DOHH2 (cell line): Measurements from ENCODE around the gene HES6.

Experiments used
- H3F3A ChIP-seq: fragments of 200-600 bp; sonication (generic), shearing (Covaris generic); 2 replicates; pipeline ENCODE4 v1.6.0; 2016; ENCODE audit warnings: antibody characterized with exemption, mild to moderate bottlenecking; ENCODE audit not compliant: control insufficient read depth, insufficient read depth
- H3K27ac ChIP-seq: fragments of 200-600 bp; sonication (generic); 2 replicates; pipeline ENCODE4 v1.5.1; 2014; ENCODE audit warnings: low read depth, mild to moderate bottlenecking, low read length, moderate library complexity
- H3K27me3 ChIP-seq: fragments of 200-600 bp; sonication (generic); 2 replicates; pipeline ENCODE4 v1.6.1; 2014; ENCODE audit warnings: mild to moderate bottlenecking, low read length, mixed read lengths; ENCODE audit not compliant: control insufficient read depth
- H3K36me3 ChIP-seq: fragments of 200-600 bp; sonication (generic); 2 replicates; pipeline ENCODE4 v1.6.1; 2014; ENCODE audit warnings: mild to moderate bottlenecking, low read length, moderate library complexity, mixed read lengths; ENCODE audit not compliant: control insufficient read depth
- H3K4me1 ChIP-seq: fragments of 200-600 bp; sonication (generic); 2 replicates; pipeline ENCODE4 v1.6.1; 2014; ENCODE audit warnings: mild to moderate bottlenecking, low read length, mixed read lengths; ENCODE audit not compliant: control insufficient read depth
- H3K4me2 ChIP-seq: fragments of 200-600 bp; sonication (generic); 2 replicates; pipeline ENCODE4 v1.6.0; 2014; ENCODE audit warnings: mild to moderate bottlenecking, low read length, moderate library complexity
- H3K4me3 ChIP-seq: fragments of 200-600 bp; sonication (generic); 2 replicates; pipeline ENCODE4 v1.5.1; 2014; ENCODE audit warnings: mild to moderate bottlenecking, low read length, mixed read lengths
- H3K79me2 ChIP-seq: fragments of 200-600 bp; sonication (generic); 2 replicates; pipeline ENCODE4 v1.6.1; 2014; ENCODE audit warnings: mild to moderate bottlenecking, low read length, mixed read lengths; ENCODE audit not compliant: control insufficient read depth
- H3K9me2 ChIP-seq: fragments of 200-600 bp; sonication (generic); replicated peaks from 2 replicates; pipeline ENCODE4 v1.6.1; 2014; ENCODE audit warnings: mild to moderate bottlenecking, low read length, mixed read lengths; ENCODE audit not compliant: control insufficient read depth
- H3K9me3 ChIP-seq: fragments of 200-600 bp; sonication (generic); 2 replicates; pipeline ENCODE4 v1.6.1; 2014; ENCODE audit warnings: antibody characterized with exemption, low read length, mixed read lengths; ENCODE audit not compliant: control insufficient read depth, insufficient read depth
- H4K20me1 ChIP-seq: fragments of 200-600 bp; sonication (generic); 2 replicates; pipeline ENCODE4 v1.6.0; 2014; ENCODE audit warnings: low read depth, mild to moderate bottlenecking, antibody characterized with exemption, low read length, moderate library complexity; ENCODE audit not compliant: control insufficient read depth, insufficient read depth
- CTCF ChIP-seq: fragments of 200-600 bp; sonication (generic); IDR thresholded peaks from one replicate; pipeline ENCODE4 v1.5.1; 2014; ENCODE audit warnings: antibody characterized with exemption, mild to moderate bottlenecking, low read depth, low read length; ENCODE audit not compliant: poor library complexity, severe bottlenecking
- EZH2phosphoT487 ChIP-seq: fragments of 200-600 bp; sonication (generic); IDR thresholded peaks from 2 replicates; pipeline ENCODE4 v1.6.1; 2017; ENCODE audit warnings: borderline replicate concordance, mild to moderate bottlenecking, antibody characterized with exemption, low read length, moderate library complexity, mixed read lengths

The HES6 gene

GRCh38 chr2:238244151-238244550, 4.3 kb upstream of the HES6 start:
- Histone ChIP-seq H3K79me2 (no peaks in the 10 kb centered on the region), H4K20me1 (no peaks in the 10 kb centered on the region), H3F3A (peaks cover 14% of the 10 kb centered on the region), H3K9me2 (no peaks in the 10 kb centered on the region), H3K4me1 (peaks cover 8% of the 10 kb centered on the region), H3K27ac (no peak overlapping the region), H3K36me3 (peaks cover 9% of the 10 kb centered on the region), H3K27me3 (peaks cover 4% of the 10 kb centered on the region), H3K4me3 (no peak overlapping the region), H3K4me2 (no peak overlapping the region), H3K9me3 (no peaks in the 10 kb centered on the region; the same call in 1 of the 2 replicates)
- no peak for TF ChIP-seq EZH2phosphoT487
- TF ChIP-seq CTCF = no peak

GRCh38 chr2:238243496-238244076, 3.7 kb upstream of the HES6 start:
- TF ChIP-seq EZH2phosphoT487 (no peak), CTCF (no peak)
- Histone ChIP-seq H4K20me1 (no peaks in the 10 kb centered on the region), H3K27ac (no peak overlapping the region), H3K9me2 (no peaks in the 10 kb centered on the region), H3K36me3 (peaks cover 9% of the 10 kb centered on the region), H3K4me1 (peaks cover 12% of the 10 kb centered on the region), H3K27me3 (peaks cover 9% of the 10 kb centered on the region), H3K79me2 (no peaks in the 10 kb centered on the region), H3F3A (peaks cover 14% of the 10 kb centered on the region), H3K9me3 (no peaks in the 10 kb centered on the region; the same call in 1 of the 2 replicates), H3K4me3 (no peak overlapping the region), H3K4me2 (no peak overlapping the region)

GRCh38 chr2:238242731-238243495, 3.1 kb upstream of the HES6 start:
- Histone ChIP-seq H3F3A (peaks cover 18% of the 10 kb centered on the region), H3K9me2 (no peaks in the 10 kb centered on the region), H4K20me1 (no peaks in the 10 kb centered on the region), H3K4me2 (no peak overlapping the region), H3K27ac (no peak overlapping the region), H3K9me3 (no peaks in the 10 kb centered on the region; the same call in 1 of the 2 replicates), H3K4me1 (peaks cover 12% of the 10 kb centered on the region), H3K36me3 (peaks cover 9% of the 10 kb centered on the region), H3K4me3 (no peak overlapping the region), H3K27me3 (peaks cover 16% of the 10 kb centered on the region), H3K79me2 (no peaks in the 10 kb centered on the region)
- no peak for TF ChIP-seq CTCF
- TF ChIP-seq EZH2phosphoT487 = no peak
